ENCODE measurements around the gene SCLT1.

Gene SCLT1

DNA sequence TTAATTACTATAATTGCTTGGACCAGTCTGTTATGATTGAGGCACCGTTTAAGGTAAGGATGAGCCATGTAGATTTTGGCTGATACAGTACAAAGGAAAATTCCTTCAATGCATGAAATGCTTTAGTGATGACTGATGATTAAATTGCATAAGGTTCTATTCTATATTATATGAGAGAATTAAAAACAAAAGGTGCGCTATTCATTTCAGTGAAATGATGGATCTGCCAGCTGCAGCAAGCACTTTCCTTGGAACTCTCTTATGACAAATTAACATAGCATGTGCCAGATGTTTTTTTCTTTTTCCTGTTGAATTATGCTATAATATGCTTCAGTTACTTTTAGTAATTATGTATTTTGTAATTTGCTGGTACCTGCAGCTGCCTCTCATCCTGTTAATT, 185.4 kb downstream of the SCLT1 start:
- H3K4me1 Mint-ChIP-seq (ENCODE audit: low read depth) = no peaks in the 10 kb centered on the region
- no peak overlapping the region for H3K27ac Mint-ChIP-seq

DNA sequence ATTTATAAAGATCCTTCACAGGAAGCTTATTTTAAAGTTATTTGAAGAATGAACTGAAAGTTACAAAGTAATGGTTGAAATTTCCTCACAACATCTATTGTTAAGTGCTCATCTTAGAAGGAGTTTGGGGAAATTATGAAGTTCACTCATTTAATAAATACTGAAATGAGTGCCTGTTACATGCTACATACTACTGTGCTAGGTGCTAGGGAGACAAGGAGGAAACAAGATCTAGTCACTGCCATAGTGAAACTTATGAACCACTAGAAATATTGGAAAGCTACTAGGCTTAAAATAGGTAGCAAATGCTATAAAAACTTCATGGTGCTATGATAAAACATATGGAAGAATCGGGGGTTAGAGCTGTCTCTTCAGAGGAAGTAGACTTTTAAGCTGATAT, 186.8 kb downstream of the SCLT1 start:
- no peak overlapping the region for H3K4me3 Mint-ChIP-seq
- H3K27ac Mint-ChIP-seq = no peak overlapping the region
- H3K9me3 Mint-ChIP-seq = no peaks in the 10 kb centered on the region
- DNase-seq = no peak
- no peaks in the 10 kb centered on the region for H3K27me3 Mint-ChIP-seq
- H3K4me1 Mint-ChIP-seq (ENCODE audit: low read depth) = no peaks in the 10 kb centered on the region
- peaks cover 7% of the 10 kb centered on the region for H3K36me3 Mint-ChIP-seq (ENCODE audit: low read depth)

More for the DNA sequence above, 185.4 kb downstream of the SCLT1 start:
- Mint-ChIP-seq H3K4me3 (no peak overlapping the region), H3K36me3 (ENCODE audit: low read depth) (no peaks in the 10 kb centered on the region), H3K9me3 (no peaks in the 10 kb centered on the region), H3K27me3 (no peaks in the 10 kb centered on the region)
- no peak for DNase-seq

DNA sequence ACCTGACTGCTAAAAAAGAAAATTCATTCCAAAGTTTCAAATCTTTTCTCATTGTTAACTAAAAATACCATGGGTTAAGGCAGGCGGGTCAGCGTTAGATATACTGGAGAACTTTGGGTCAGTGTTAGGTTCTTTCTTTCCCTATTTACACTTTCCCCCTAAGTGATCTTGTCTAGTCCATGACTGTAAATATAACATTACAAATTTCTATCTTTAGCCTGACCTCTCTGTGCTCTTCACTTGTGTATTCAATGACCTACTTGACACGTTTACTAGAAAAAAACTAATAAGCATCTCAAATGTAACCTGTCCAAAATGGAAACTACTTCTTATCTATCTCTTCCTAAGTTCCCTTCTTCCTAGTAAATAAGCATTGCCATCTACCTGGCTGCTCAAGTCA, 188.5 kb downstream of the SCLT1 start:
- Mint-ChIP-seq H3K4me1 (ENCODE audit: low read depth) (no peaks in the 10 kb centered on the region), H3K4me3 (no peak overlapping the region), H3K36me3 (ENCODE audit: low read depth) (peaks cover 7% of the 10 kb centered on the region), H3K9me3 (no peaks in the 10 kb centered on the region), H3K27me3 (no peaks in the 10 kb centered on the region), H3K27ac (no peak overlapping the region)
- no peak for DNase-seq

DNA sequence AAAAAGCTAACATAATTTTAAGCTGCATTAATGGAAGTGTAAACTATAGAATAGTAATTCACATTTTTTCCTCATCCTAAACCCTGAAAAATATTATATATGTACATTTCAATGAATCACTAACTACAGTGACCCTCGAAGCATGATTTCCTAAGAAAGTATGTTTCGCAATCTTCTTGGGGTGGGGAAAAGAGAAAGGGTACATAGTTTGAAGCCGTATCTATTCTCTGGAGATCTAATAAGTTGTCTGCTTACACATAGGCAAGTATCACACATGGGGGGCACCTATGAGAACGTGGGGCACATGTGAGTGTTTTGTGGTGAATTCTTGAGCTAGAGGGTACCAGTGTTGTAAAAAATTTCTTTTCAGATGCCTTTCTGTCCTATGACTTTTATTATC, 212.7 kb downstream of the SCLT1 start:
- no peak for DNase-seq
- H3K9me3 Mint-ChIP-seq = no peaks in the 10 kb centered on the region
- no peak overlapping the region for H3K4me3 Mint-ChIP-seq
- H3K27ac Mint-ChIP-seq = no peak overlapping the region
- no peaks in the 10 kb centered on the region for H3K4me1 Mint-ChIP-seq (ENCODE audit: low read depth)
- no peaks in the 10 kb centered on the region for H3K27me3 Mint-ChIP-seq
- peaks cover 20% of the 10 kb centered on the region for H3K36me3 Mint-ChIP-seq (ENCODE audit: low read depth)

DNA sequence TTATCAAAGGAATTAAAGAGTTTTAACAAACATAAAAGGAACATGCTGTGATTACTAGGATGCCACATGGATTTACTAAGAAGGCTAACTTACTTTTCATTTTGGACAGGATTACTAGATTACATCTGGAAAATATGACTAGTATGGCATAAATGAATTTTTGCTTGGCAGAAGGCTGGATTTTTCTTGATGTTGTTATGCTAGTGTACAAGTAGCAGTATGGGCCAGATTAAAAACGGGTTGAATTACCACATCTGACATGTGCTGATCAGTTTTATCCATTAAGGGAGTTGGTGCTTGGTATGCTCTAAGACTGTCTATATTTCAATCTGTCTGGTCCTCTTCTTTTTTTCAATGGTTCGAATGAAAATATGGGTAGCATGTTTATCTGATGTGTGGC, 213.4 kb downstream of the SCLT1 start:
- DNase-seq = no peak
- H3K27me3 Mint-ChIP-seq = no peaks in the 10 kb centered on the region
- no peak overlapping the region for H3K27ac Mint-ChIP-seq
- no peaks in the 10 kb centered on the region for H3K9me3 Mint-ChIP-seq
- H3K36me3 Mint-ChIP-seq (ENCODE audit: low read depth) = peaks cover 25% of the 10 kb centered on the region
- no peaks in the 10 kb centered on the region for H3K4me1 Mint-ChIP-seq (ENCODE audit: low read depth)
- no peak overlapping the region for H3K4me3 Mint-ChIP-seq

DNA sequence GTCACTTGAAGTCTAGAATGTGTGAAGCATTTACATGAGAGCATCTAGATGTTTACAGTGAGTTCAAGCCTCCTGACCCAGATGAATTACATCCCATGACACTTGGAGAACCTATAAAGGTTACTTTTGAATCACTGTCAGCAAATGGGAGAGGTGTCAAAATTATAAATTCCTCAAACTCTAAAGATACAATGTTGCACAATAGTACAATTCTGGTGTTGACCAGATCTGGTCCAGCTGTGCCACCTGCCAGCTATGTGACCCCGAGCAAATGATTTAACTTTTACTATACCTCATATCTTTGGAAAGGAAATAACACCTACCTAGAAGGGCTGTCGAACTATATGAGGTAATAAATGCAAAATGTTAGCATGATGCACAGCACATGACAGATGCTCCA, 214.1 kb downstream of the SCLT1 start:
- Mint-ChIP-seq H3K4me1 (ENCODE audit: low read depth) (no peaks in the 10 kb centered on the region), H3K27ac (no peak overlapping the region), H3K9me3 (no peaks in the 10 kb centered on the region), H3K36me3 (ENCODE audit: low read depth) (peaks cover 32% of the 10 kb centered on the region), H3K4me3 (no peak overlapping the region), H3K27me3 (no peaks in the 10 kb centered on the region)
- no peak for DNase-seq

DNA sequence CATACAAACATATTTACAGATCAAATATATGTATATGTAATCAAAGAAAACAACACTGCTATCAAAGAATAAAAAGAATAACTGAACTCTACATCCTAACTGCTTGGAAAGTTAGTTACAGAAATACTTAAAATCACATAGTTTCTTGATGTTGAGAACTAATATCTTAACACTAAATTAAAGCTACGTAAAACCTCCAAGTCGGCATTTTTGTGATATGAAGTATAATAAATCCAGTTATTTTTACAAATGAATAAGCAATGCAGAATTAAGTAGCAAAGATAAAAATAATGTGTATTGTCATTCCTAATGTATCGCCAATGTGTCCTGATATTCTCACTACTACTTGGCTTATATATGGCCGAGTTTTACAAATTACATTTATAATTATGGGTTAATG, 215.4 kb downstream of the SCLT1 start:
- Mint-ChIP-seq H3K27ac (no peak overlapping the region), H3K4me3 (no peak overlapping the region), H3K27me3 (no peaks in the 10 kb centered on the region), H3K36me3 (ENCODE audit: low read depth) (peaks cover 44% of the 10 kb centered on the region), H3K9me3 (no peaks in the 10 kb centered on the region), H3K4me1 (ENCODE audit: low read depth) (no peaks in the 10 kb centered on the region)
- no peak for DNase-seq

DNA sequence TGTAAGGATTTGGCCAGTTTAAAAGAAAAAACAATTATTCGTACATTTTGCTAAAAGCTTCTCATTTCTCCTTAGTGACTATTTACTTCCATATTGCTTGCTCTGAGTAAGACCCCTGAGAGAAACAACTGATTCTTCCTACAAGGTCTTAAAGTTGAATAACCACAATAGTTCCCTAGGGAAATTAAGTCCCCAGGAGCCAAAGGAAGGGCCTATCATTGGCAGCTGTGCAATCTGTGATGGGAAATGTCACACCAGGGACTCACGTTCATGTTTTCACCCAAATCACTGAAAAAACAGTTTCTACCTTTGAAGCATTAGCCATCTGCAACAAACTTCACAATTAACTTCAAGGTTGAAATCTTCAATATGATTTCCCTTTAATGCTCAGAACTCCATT, 217.1 kb downstream of the SCLT1 start:
- DNase-seq = no peak
- Mint-ChIP-seq H3K27me3 (no peaks in the 10 kb centered on the region), H3K4me1 (ENCODE audit: low read depth) (no peaks in the 10 kb centered on the region), H3K36me3 (ENCODE audit: low read depth) (peaks cover 55% of the 10 kb centered on the region), H3K9me3 (no peaks in the 10 kb centered on the region), H3K27ac (no peak overlapping the region), H3K4me3 (no peak overlapping the region)

DNA sequence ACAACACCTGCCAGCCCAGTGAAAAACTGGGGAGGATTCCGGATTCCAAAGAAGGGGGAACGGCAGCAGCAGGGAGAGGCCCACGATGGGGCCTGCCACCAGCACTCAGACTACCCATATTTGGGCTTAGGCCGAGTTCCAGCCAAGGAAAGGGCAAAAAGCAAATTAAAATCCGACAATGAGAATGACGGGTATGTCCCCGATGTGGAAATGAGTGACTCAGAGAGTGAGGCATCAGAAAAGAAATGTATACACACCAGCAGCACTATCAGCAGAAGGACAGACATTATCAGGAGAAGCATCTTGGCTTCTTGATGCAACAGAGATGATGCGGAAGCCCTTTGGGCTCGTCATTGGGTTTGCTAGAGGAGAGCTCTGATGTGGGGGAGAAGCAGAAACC, 221.4 kb downstream of the SCLT1 start:
- no peaks in the 10 kb centered on the region for H3K9me3 Mint-ChIP-seq
- no peak for DNase-seq
- H3K27ac Mint-ChIP-seq = no peak overlapping the region
- peaks cover 18% of the 10 kb centered on the region for H3K4me1 Mint-ChIP-seq (ENCODE audit: low read depth)
- H3K27me3 Mint-ChIP-seq = no peaks in the 10 kb centered on the region
- no peak overlapping the region for H3K4me3 Mint-ChIP-seq
- H3K36me3 Mint-ChIP-seq (ENCODE audit: low read depth) = peaks cover 96% of the 10 kb centered on the region

DNA sequence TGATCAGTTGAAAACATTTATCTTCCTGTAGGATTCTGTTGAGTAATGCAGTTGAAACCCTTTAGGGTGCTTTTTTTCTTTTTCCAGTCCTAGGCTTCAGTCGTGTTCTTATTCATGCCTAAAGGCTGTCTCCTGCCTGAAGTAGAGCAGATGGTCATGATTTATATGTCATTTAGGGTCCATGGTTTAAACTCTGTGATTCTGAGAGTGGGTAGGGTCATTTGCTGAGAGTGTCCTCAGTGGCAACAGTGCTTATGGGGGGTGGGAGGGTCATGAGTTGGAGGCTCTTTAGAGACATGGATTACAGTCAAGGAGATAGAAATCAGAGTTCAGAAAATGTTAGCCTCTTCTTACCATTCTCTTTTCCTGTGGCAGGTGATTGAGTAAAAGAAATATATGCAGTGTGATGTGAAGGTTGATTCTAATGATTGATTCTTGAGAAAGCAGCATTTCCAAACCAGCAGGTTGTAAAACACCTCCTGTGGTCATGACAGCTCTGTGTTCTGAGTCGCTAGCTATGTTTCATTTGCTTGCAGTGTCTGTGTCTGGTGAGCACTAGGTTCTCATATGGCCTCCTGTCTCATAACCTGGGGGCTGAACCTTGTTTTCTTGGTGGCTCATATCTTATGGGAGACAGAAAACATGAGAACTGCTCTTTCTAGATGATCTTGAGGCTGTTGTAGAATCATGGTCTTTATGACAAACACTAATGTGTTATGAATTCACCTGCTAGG, 223.4 kb downstream of the SCLT1 start:
- Mint-ChIP-seq H3K4me3 (no peak overlapping the region), H3K27me3 (no peaks in the 10 kb centered on the region), H3K9me3 (no peaks in the 10 kb centered on the region), H3K27ac (peak overlapping the region; percentile 85), H3K4me1 (ENCODE audit: low read depth) (peaks cover 21% of the 10 kb centered on the region), H3K36me3 (ENCODE audit: low read depth) (peaks cover 98% of the 10 kb centered on the region)
- DNase-seq = no peak

DNA sequence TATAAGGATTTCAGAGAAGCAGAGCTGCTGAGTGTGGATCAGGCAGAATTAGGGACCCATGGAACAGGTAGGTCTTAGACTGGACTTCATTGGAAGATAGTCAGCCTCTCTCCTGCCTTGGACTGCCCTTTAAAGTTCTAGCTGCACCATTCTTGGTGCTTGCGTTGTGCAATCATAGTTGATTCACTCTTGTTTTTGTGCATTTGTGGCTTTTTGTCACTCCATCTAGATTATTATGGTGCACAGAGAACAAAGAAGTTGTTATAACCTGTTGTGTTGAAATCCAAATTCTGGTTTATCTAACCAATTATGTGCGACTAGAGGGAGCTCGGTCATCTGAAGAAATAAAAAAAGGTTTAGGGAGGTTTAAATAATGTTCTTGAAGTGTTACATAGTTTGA, 224.6 kb downstream of the SCLT1 start:
- H3K27ac Mint-ChIP-seq = peak overlapping the region; percentile 44

DNA sequence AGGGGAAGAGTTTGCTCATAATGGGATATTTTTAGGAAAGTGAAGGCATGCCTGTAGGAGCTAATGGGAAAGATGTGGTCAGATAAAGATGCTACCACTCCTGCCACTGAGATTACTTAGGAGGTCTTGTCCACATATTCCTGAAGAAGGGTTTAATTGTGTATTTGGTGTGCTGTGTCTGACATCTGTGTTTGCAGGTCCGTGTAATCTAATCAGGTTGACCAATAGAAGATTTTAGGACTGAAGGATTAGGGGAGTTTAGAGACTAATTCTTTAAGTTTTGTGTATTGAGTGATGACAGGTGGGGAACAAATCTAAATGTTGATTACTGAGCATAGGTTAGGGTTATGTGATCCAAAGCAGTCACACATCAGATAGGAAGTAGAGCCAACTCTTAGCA, 226.6 kb downstream of the SCLT1 start:
- DNase-seq = no peak
- Mint-ChIP-seq H3K9me3 (no peaks in the 10 kb centered on the region), H3K4me1 (ENCODE audit: low read depth) (peaks cover 41% of the 10 kb centered on the region), H3K27me3 (no peaks in the 10 kb centered on the region), H3K27ac (peak overlapping the region; percentile 48), H3K4me3 (no peak overlapping the region), H3K36me3 (ENCODE audit: low read depth) (peaks cover 99% of the 10 kb centered on the region)

More for the DNA sequence above, 224.6 kb downstream of the SCLT1 start:
- no peaks in the 10 kb centered on the region for H3K27me3 Mint-ChIP-seq
- no peak overlapping the region for H3K4me3 Mint-ChIP-seq
- H3K36me3 Mint-ChIP-seq (ENCODE audit: low read depth) = peaks cover 97% of the 10 kb centered on the region
- H3K4me1 Mint-ChIP-seq (ENCODE audit: low read depth) = peaks cover 21% of the 10 kb centered on the region
- no peaks in the 10 kb centered on the region for H3K9me3 Mint-ChIP-seq
- DNase-seq = no peak

DNA sequence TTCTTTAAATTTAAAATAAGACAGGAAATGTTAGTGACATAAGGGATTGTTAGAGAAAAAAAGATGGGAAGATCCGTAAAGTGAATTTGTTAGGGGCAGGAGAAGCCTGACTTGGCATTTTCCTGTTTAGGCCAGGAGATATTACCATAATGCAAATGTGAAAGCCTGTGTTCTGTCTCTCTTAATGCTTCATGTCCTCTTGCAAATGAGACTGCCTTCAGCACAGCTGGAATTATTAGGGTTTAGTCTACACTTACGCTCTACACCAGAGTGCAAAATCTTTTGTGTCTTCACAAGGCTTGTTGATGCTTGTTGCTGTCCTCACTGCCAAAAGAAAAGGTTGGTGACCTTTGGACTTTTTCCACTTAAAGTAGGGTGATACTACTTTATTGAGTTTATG, 227.1 kb downstream of the SCLT1 start:
- Mint-ChIP-seq H3K9me3 (no peaks in the 10 kb centered on the region), H3K4me1 (ENCODE audit: low read depth) (peaks cover 45% of the 10 kb centered on the region), H3K36me3 (ENCODE audit: low read depth) (peaks cover 99% of the 10 kb centered on the region), H3K27me3 (no peaks in the 10 kb centered on the region), H3K27ac (peak overlapping the region; percentile 48), H3K4me3 (no peak overlapping the region)
- no peak for DNase-seq

DNA sequence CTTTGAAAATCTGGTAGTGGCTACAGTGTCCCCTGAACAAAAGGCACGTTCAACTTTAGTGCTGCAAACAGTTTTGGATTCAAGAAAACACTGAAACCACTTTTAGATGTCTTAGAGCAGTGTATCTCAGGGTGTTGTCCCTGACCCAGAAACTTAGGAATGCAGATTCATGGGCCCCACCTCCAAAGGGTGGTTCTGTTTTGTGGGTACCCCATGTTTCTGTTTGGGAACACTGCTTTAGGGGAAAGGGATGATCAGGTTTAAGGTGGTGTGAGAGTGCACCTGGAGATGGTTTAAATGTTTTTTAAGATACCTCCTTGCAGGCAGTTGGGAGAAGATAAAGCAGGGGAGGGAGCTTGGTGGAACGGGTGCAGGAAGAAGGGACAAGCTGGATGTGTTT, 228.2 kb downstream of the SCLT1 start:
- no peak for DNase-seq
- Mint-ChIP-seq H3K4me1 (ENCODE audit: low read depth) (peaks cover 55% of the 10 kb centered on the region), H3K36me3 (ENCODE audit: low read depth) (peaks cover 99% of the 10 kb centered on the region), H3K4me3 (no peak overlapping the region), H3K27me3 (no peaks in the 10 kb centered on the region), H3K27ac (peak overlapping the region; percentile 34), H3K9me3 (no peaks in the 10 kb centered on the region)

DNA sequence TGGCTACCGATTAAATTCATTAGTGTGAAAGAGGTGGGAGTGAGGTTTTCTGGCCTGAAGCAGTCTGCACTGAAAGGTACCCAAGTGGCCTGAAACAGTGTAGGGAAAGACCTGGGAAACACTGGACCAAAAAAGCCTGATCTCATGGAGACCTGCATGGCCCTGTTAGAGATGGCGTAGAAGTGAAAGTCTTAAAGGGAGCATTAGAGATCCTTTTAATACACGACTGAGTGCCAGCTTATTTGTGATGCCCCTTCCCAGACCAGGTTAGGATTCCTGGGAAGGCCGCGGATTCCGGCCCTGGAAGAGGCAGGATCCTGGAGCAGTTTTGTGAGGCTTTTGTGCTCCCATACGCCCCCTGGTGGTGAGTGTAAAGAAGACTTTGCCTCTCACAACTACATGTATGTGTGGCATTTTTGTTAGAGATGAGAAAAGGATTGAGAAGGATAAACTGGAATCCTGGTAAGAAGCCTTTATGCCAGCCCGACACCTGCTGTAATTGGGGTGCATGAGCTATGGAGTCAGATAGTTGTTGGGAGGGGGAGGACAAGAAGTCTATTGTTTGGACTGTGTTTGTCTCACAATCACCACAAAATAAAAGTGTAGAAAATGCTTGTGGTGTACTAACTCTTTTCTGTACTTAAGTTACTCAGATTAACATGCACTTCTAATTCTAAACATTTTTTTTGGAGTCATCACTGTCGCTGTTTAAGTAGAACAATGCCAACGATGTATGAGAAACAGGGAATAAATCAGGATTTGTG, 229.8 kb downstream of the SCLT1 start:
- H3K36me3 Mint-ChIP-seq (ENCODE audit: low read depth) = peaks cover 98% of the 10 kb centered on the region
- H3K27me3 Mint-ChIP-seq = no peaks in the 10 kb centered on the region
- DNase-seq = peak; percentile 71
- peaks cover 55% of the 10 kb centered on the region for H3K4me1 Mint-ChIP-seq (ENCODE audit: low read depth)
- H3K9me3 Mint-ChIP-seq = no peaks in the 10 kb centered on the region
- H3K4me3 Mint-ChIP-seq = no peak overlapping the region
- peak overlapping the region; percentile 92 for H3K27ac Mint-ChIP-seq

All from activated T-cell treated with anti-CD3 and anti-CD28 coated beads, Interleukin-2, amount 50 U/mL, for 24 hours (primary cell).